GM12873 (cell line): ENCODE results near the gene TMEM145.

Source experiments
- TF ChIP-seq, protein P1 (sequence below): IDR thresholded peaks from 2 replicates; pipeline ENCODE4 v1.5.1; 2012; ENCODE audit warnings: low read depth, mild to moderate bottlenecking, moderate library complexity, low read length, control low read depth; ENCODE audit not compliant: insufficient read depth; ENCODE audit errors: missing control alignments

Gene TMEM145

DNA sequence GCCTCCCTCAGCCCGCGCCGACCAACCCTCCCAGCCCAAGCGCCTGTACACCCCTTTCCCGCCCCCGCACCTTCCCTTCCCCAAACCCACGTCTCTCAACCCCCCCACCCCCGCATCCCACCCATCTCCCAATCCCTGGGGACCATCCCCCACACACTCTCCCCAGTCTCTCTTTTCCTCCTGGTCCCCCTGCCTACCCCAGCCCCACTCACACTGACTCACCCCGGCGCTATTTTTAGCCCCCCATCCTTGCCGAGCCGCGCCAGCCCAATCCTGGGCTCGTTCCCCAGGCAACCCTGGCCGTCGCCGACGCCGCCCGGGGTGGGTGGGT is 32.3 kb upstream of the TMEM145 start:
- TF ChIP-seq, protein P1, sequence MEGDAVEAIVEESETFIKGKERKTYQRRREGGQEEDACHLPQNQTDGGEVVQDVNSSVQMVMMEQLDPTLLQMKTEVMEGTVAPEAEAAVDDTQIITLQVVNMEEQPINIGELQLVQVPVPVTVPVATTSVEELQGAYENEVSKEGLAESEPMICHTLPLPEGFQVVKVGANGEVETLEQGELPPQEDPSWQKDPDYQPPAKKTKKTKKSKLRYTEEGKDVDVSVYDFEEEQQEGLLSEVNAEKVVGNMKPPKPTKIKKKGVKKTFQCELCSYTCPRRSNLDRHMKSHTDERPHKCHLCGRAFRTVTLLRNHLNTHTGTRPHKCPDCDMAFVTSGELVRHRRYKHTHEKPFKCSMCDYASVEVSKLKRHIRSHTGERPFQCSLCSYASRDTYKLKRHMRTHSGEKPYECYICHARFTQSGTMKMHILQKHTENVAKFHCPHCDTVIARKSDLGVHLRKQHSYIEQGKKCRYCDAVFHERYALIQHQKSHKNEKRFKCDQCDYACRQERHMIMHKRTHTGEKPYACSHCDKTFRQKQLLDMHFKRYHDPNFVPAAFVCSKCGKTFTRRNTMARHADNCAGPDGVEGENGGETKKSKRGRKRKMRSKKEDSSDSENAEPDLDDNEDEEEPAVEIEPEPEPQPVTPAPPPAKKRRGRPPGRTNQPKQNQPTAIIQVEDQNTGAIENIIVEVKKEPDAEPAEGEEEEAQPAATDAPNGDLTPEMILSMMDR: no peak

DNA sequence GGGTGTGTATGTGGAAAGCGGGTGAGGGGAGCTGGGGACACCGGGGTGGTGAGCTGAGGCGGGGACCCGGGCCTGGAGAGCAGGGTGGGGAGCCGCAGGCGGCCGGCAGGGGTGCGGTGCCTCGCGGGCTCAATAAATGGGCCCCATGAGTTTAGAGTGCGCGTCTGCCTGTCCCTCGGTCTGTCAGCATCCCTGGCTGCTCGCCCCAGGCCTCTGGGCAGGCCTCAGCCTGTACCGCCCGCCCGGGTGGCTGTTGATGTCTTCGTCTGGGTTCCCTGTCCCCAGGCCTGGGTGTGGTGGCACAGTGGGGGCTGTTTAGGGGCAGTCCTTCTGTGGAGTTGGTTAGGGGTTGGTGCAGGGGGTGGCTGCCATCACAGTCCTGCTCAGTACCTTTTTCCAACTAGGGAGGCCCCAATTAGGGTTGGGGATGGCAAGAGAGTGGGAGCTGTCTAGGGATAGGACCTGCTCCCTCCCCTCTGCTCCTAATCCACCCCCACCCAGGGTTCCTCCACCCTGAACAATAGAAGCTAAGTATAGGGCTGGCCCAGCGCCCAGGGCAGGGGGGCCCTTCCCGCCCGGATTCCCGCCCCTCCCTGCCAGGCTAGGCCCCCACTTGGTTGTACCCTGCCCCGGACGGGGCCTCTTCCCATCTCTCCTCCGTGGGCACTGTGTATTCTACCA is 31.8 kb upstream of the TMEM145 start:
- TF ChIP-seq, protein P1: peak; percentile 36

DNA sequence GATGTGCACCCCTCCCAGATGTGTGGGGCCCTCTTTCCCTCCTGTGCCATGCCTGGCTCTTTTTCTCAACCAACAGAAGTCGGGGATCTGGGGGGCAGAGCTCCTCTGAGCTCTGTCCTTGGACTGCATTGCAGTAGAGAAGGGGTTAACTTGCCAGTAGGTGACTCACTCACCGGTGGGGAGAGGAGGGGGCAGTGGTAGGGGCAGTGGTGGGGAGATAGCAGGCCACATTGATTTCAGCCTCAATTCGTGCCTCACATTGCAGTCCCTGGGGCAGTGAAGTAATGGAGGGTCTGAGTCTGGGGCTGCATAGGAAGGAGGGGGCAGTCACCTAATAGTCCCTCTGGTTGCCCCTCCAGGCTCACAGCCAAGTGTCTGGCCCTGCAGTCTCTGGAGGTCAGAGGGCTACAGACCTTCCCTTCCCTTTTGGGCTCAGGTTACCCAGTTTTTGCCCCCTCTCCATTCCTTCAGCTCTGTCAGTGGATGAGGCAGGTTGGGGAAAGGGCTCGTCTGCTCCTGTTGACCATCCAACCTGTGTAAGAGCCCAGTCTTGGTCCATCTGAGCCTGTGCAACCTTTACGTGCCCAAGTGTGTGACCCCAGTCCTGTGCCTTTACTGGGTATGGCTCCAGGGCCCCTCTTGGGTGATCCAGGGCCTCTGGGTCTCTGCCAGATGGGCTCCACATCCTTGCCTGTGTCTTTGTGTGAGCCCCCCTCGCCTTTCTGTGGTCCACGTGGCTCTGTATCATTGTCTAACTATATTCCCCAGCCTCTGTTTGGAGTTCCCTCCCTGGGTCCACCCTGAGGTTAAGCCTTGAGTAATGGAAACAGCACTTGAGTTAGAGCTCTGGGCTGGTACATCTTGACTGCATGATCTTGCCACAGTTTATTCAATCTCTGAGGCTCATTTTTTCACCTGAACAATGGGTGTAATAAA is 31.0 kb upstream of the TMEM145 start:
- TF ChIP-seq, protein P1: no peak

DNA sequence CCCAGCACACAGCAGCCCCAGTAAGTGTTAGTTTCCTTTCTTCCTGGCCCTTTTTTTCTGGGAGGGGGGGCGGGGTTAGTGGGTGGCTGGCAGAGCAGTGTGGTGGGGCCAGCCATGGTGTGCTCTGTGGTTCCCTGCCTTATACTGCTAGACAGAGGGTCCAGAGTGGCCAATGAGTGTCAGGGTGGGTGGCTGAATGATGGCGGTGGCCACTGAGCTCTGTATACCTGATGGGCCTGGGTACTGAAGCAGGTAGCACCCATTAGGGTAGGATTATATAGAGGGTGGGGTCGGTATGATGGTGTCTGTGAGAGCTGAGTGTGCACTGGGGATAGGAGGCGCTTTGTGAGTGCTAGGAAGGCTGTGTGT is 30.3 kb upstream of the TMEM145 start:
- TF ChIP-seq, protein P1: no peak

DNA sequence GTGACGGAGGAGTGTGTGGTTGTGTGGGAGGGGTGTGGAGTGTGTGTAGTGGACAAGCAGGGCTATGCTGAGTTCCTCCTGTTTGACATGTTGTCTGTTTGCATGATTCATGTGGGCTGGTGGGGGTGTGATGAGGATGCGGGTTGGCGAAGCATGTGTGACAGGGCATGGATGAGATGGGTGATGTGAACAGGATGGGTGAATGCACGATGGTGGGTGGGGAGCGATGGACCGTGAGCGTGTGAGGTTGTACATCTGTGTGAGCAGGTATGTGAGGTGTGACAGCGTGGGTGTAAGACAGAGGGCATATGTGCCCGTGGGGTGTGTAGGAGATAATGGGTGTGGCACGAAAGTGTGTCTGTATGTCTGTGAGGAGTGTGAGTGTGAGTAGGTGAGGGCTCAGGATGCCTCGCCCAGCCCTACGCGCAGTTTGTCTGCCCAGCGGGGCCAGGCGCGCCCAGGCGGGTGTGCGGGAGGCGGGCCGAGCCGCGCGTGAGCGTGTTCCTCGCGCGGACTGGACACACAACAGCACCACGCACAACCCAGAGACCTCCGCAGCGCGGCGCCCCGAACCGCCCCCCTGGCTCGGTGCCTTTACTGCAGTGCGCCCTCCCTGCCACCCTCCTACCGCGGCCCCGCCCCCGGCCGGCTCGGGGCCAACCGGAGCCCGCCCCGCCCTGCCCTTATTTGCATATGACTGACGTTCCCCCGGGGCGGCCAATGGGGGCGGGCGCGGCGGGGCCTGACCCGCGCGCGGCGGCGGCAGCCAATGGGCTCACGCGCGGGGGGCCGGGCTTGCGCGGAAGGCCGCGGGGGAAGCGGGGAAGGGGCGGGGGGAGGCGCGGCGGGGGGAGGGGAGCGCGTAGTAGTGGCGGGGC is 29.7 kb upstream of the TMEM145 start:
- TF ChIP-seq, protein P1: no peak

DNA sequence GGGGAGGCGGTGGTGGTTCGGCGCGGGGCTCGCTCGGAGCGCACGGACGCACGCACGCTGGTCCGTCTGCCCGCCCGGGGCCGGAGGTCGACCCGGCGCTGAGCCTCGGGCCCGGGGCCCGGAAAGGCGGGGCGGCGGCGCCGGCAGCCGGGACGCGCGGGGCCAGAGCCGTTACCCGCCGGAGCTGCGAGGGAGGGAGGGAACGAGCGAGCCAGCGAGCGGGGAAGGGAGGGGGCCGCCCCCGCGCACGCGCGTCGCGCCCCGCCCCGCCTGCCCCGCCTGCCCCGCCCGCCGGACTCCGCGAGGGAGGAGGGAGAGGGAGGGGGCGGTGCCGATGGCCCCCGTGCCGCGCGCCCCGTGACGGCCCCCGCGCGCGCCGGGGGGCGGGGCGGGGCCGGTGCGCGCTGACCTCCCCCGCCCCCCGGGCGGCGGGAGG is 29.0 kb upstream of the TMEM145 start:
- TF ChIP-seq, protein P1: no peak
